GM12892 (cell line): ENCODE results near the gene ZNF384.

Experiments
- POLR2A ChIP-seq: IDR thresholded peaks from 2 replicates; pipeline ENCODE4 v1.6.1; 2011; ENCODE audit warnings: low read depth, low read length, control low read depth
- POLR2AphosphoS5 ChIP-seq: IDR thresholded peaks from 2 replicates; pipeline ENCODE4 v1.6.1; 2011; ENCODE audit warnings: low read depth, low read length, control low read depth
- TAF1 ChIP-seq: IDR thresholded peaks from 2 replicates; pipeline ENCODE4 v1.6.1; 2011; ENCODE audit warnings: low read depth, mild to moderate bottlenecking, control low read depth, low read length, borderline replicate concordance

DNA sequence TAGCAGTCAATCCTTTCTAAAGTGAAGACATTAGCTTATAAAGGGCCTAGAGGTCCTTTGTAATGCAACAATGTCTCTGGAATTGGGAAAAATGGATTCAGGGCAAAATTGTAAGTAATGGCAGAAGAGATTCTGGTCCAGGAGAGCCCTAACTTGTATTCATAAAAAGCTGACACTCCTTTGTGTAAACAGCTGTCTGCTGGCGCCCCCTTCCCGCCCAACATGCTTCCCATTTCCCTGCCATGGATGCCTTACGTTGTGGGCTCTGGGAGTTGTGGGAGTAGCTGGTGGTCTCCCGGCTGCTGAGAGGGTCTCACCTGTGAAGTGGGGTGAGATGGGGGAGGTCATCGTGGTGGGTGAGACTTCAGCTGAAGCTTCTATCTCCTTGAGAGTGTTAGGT, 44.3 kb downstream of the ZNF384 start:
- TF ChIP-seq POLR2A (no peak), POLR2AphosphoS5 (no peak), TAF1 (no peak)
